Psoas muscle (tissue), 8 donors: Measurements from ENCODE around the gene TOP1. TPM values are rescaled to one million over a fixed set of nuclear protein-coding genes. Genes with fewer than 3 reads are reported as not detected.

Source experiments
- ATAC-seq, 4 donors: fragments of 200-7000 bp; cut with Tn5 transposase; one replicate each; pipeline ENCODE4 v1.9.1; 2020; ENCODE audit warnings: moderate library complexity in 3 of 4, mild to moderate bottlenecking in 2 of 4
- DNase-seq, 2 donors: peaks; one replicate each; pipeline ENCODE4 v3.0.0-alpha.2; 2020
- H3K27ac ChIP-seq: fragments of 200-600 bp; one replicate; pipeline ENCODE4 v1.8.0; 2022
- H3K27me3 ChIP-seq, 3 donors: fragments of 200-600 bp in 1 of 3; one replicate each; pipeline versions ENCODE4 v1.6.1 to v1.8.0; 2013 to 2022; ENCODE audit warnings: low read length in 2 of 3, mild to moderate bottlenecking in 2 of 3, moderate library complexity in 1 of 3; ENCODE audit not compliant: insufficient read depth in 3 of 3
- H3K36me3 ChIP-seq, 2 donors: fragments of 200-600 bp in 1 of 2; one replicate each; pipeline versions ENCODE4 v1.6.1 to v1.8.0; 2013 to 2022; ENCODE audit warnings: low read depth in 1 of 2, mild to moderate bottlenecking in 1 of 2, moderate library complexity in 1 of 2; ENCODE audit not compliant: insufficient read depth in 1 of 2
- H3K4me1 ChIP-seq: fragments of 200-600 bp; one replicate; pipeline ENCODE4 v1.8.0; 2022
- H3K4me3 ChIP-seq: fragments of 200-600 bp; one replicate; pipeline ENCODE4 v1.8.0; 2022; ENCODE audit warnings: mild to moderate bottlenecking
- H3K9me3 ChIP-seq: fragments of 200-600 bp; one replicate; pipeline ENCODE4 v1.8.0; 2022
- WGBS, 3 donors: extraction: QIAGEN DNeasy Blood & Tissue Kit; methylation state at CpG; one replicate each; pipeline versions ENCODE4 v1.1.6 to v1.1.7; 2013; 5-methylcytosine and 5-hydroxymethylcytosine counted together
- intact Hi-C, 2 donors: fragments of 100-400 bp; cut with DNase I; formaldehyde crosslinking; loops; one replicate each; pipeline versions ENCODE4 v1.11.0 to v1.14.2; 2022
- long read RNA-seq, 2 donors: library from polyadenylated mRNA; unstranded; transcript quantifications; one replicate each; pipeline ENCODE4 v2.0.0, GENCODE V29; 2021
- polyA plus RNA-seq, 3 donors: library from polyadenylated mRNA; stranded (reverse); fragments of 200-250 nt; gene quantifications; one replicate each; pipeline ENCODE4 v1.2.3, GENCODE V29; 2013
- total RNA-seq, 4 donors: library from RNA; stranded (reverse); fragmentation: NEBNext Ultra II Directional in 2 of 4; extraction: Animal tissue kit (Norgen Biotek cat#: 25700) in 2 of 4; gene quantifications; one replicate each; pipeline versions ENCODE4 v1.2.1 to v1.2.4, GENCODE V29; 2021 to 2023
- TF ChIP-seq, protein P1 (sequence below): fragments of 200-600 bp; IDR thresholded peaks from one replicate; pipeline ENCODE4 v1.8.0; 2022; ENCODE audit warnings: antibody characterized with exemption
- donor health status: healthy with polysubstance abuse.
- donor health status: DM: no; HTN: no; CAD: no; lungs with moderate emphysema.
- donor health status: Bipolar disorder and iron deficiency.
- donor health status: healthy.
- donor health status: DM: yes; HTN: yes; CAD: no.
- donor health status: DM: no; HTN: no; CAD: no.
- donor health status: DM: no; HTN: no; CAD: no.
- donor health status: DM: yes; HTN: yes; CAD: no.

TOP1 gene
- total RNA-seq = 10 to 100 TPM; 19.9 to 30.7 (median 22.9) TPM
- 10 to 100 TPM; 10.6 to 24.6 (median 19.9) TPM for polyA plus RNA-seq
- long read RNA-seq, donor 1, partial matches to known transcripts = 5 of 5 reads
- long read RNA-seq, donor 1, other reads (novel, unspliced or antisense) = 0 of 5 reads
- long read RNA-seq, donor 2, partial matches to known transcripts = 8 of 10 reads
- long read RNA-seq, donor 2, other reads (novel, unspliced or antisense) = 2 of 10 reads

DNA sequence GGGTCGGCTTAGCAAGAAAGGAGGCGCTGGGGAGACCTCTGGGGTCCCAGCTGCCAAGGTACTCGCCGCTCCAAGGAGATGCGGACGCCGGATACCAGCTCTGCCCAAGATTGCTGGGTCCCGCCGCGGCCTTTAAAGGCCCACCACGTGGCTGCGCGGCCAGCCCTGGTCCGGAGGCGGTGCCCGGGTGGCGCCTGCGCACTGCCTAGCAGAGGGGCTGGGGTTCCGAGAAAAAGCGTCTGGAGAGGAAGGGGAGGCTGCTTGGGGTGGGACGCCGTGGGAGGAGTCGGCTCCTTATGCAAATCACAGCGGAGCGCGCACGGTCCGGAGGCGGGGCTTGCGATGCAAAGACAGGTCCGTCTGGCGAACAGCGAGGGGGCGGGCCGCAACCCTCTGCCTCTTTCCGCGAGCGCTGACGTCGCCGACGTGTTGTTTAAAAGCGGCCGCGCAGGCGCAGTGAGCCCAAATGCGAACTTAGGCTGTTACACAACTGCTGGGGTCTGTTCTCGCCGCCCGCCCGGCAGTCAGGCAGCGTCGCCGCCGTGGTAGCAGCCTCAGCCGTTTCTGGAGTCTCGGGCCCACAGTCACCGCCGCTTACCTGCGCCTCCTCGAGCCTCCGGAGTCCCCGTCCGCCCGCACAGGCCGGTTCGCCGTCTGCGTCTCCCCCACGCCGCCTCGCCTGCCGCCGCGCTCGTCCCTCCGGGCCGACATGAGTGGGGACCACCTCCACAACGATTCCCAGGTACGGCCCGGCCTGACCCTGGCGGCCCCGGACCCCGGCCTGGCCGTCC, at the start of gene TOP1:
Gene TOP1, plus strand, starts transcription at position 464 of the 791 bp plus-strand sequence. Its CDS starts 246 bp downstream, at position 710.
- H3K27ac ChIP-seq = peak within 1 kb of the TSS; percentile 96
- H3K4me1 ChIP-seq = peaks cover 36% of the 10 kb centered on the region
- intact Hi-C loops = loop anchor here in 1 of 2 donors (2.0 kb wide), 2 partner anchors 20 to 24 kb away; no protein-coding TSS in a partner anchor

DNA sequence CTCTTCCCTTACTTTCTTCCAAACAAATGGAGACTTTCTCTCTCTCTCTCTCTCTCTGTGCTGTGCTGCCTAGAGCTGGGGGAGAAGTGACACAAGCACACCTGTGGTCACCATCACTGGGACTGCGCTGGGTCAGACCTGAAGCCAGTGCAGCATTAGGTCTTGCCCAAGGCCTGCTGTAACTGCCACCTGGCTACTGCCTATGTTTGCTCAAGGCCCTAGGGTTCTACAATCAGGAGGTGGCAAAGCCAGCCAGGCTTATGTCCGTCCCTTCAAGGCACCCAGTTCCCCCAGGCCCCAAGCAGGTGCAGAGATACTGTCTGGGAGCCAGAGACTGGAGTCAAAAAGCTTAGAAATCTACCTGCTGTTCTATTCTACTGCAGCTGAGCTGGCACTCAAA, 49.4 kb upstream of the TOP1 start:
- Histone ChIP-seq H3K4me3 (no peak overlapping the region), H3K9me3 (peaks cover 21% of the 10 kb centered on the region), H3K27me3 (no peaks in the 10 kb centered on the region), H3K36me3 (no peaks in the 10 kb centered on the region), H3K27ac (no peak overlapping the region), H3K4me1 (no peaks in the 10 kb centered on the region)
- intact Hi-C loops = no loop called here
- no peak for DNase-seq
- ATAC-seq = no peak
- 93 to 98% (median 94%) methylated on average over 2 of the region's 2 CpGs for WGBS, 3 donors
- TF ChIP-seq, protein P1, sequence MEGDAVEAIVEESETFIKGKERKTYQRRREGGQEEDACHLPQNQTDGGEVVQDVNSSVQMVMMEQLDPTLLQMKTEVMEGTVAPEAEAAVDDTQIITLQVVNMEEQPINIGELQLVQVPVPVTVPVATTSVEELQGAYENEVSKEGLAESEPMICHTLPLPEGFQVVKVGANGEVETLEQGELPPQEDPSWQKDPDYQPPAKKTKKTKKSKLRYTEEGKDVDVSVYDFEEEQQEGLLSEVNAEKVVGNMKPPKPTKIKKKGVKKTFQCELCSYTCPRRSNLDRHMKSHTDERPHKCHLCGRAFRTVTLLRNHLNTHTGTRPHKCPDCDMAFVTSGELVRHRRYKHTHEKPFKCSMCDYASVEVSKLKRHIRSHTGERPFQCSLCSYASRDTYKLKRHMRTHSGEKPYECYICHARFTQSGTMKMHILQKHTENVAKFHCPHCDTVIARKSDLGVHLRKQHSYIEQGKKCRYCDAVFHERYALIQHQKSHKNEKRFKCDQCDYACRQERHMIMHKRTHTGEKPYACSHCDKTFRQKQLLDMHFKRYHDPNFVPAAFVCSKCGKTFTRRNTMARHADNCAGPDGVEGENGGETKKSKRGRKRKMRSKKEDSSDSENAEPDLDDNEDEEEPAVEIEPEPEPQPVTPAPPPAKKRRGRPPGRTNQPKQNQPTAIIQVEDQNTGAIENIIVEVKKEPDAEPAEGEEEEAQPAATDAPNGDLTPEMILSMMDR = no peak

More for the DNA sequence above, at the start of gene TOP1:
- Histone ChIP-seq H3K27me3 (no peaks in the 10 kb centered on the region), H3K9me3 (no peaks in the 10 kb centered on the region), H3K36me3 (no peaks in the 10 kb centered on the region), H3K4me3 (peak within 1 kb of the TSS; percentile 97)
- TF ChIP-seq, protein P1 = no peak
- 0 to 1% (median 1%) methylated on average over 67 to 85 of the region's 85 CpGs for WGBS, 3 donors
- ATAC-seq (peak; percentile 97 to 98 (median 97)), DNase-seq (peak; percentile 100)

DNA sequence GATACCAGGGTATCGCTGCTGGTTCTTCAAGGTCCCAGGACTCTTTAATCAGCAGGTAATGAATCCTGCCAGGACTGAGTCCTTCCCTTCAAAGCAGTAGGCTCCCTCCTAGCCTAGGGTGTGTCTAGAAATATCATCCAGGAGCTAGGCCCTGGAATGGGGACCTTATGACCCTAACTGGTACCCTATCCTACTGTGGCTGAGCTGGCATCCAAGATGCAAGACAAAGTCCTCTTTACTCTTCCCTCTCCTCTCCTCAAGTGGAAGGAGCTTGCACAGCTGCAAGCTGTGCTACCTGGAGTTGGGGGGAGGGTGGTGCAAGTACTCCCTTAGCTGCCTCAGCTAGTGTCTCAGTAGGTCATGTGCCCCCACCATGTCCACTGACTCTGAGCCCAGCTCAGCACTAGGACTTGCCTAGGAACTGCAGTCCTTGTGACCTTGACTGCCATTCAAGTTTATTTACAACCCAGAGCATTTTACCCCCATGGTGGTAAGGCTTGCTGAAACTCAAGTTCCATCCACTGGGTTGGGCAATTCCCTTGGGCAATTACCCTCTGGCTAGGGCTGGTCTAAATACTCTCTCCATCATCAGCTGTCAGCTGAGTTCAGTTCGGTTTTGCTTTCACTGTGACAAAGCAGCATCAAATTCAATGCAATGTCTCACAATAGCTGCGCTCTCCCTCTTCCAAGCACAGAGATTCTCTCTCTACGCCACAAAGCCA, 48.4 kb upstream of the TOP1 start:
- no peak overlapping the region for H3K27ac ChIP-seq
- TF ChIP-seq, protein P1 = no peak
- H3K4me3 ChIP-seq = no peak overlapping the region
- intact Hi-C loops = no loop called here
- no peaks in the 10 kb centered on the region for H3K27me3 ChIP-seq
- DNase-seq (no peak), ATAC-seq (peak in 1 of 4 donors; percentile 65)
- peaks cover 21% of the 10 kb centered on the region for H3K9me3 ChIP-seq
- 73 to 86% (median 78%) methylated on average over 4 of the region's 4 CpGs for WGBS, 3 donors
- H3K4me1 ChIP-seq = no peaks in the 10 kb centered on the region
- H3K36me3 ChIP-seq = no peaks in the 10 kb centered on the region

DNA sequence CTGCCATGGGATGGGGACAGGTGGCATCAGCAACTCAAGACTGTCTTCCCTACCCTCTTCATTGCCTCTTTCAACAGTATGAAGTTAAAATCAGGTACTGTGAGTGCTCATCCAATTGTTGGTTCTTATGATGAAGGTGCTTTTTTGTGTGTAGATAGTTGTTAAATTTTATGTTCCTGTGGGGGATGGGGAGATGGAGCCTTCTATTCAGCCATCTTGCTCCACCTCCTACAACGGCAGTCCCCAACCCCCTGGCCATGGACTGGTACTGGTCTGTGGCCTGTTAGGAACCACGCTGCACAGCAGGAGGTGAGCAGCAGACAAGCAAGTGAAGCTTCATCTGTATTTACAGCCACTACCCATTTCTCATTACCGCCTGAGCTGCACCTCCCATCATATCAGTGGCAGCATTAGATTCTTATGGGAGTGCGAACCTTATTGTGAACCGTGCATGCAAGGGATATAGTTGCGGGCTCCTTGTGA, 47.8 kb upstream of the TOP1 start:
- no peaks in the 10 kb centered on the region for H3K27me3 ChIP-seq
- no peak for DNase-seq
- no peak overlapping the region for H3K27ac ChIP-seq
- no peak overlapping the region for H3K4me3 ChIP-seq
- H3K4me1 ChIP-seq = no peaks in the 10 kb centered on the region
- ATAC-seq = no peak
- intact Hi-C loops = no loop called here
- no peaks in the 10 kb centered on the region for H3K36me3 ChIP-seq
- TF ChIP-seq, protein P1 = no peak
- H3K9me3 ChIP-seq = peaks cover 21% of the 10 kb centered on the region
- 87 to 95% (median 92%) methylated on average over 6 of the region's 6 CpGs for WGBS, 3 donors
